T-helper 1 cell treated with Interleukin-12 subunit alpha and Interleukin-12 subunit beta and Interleukin-4 antibody, amounts not matched to agents 30 ng/mL and 1 ng/mL, for 36 hours (primary cell): ENCODE data around the gene PHF19. TPM values are rescaled to one million over a fixed set of nuclear protein-coding genes. Genes with fewer than 3 reads are reported as not detected.

Experiments used
- intact Hi-C: fragments of 100-400 bp; cut with micrococcal nuclease; formaldehyde crosslinking; loops from one replicate; pipeline ENCODE4 v1.15.1; 2024
- total RNA-seq: library from RNA; stranded (reverse); gene quantifications from 2 replicates; pipeline ENCODE4 v1.2.3, GENCODE V29; 2022

PHF19 gene
- total RNA-seq, 1 donor from 2014 or later, result 213 TPM

GRCh38 chr9:120830865-120831264 lies 46.1 kb downstream of the PHF19 start:
- intact Hi-C loops, result no loop called here

DNA sequence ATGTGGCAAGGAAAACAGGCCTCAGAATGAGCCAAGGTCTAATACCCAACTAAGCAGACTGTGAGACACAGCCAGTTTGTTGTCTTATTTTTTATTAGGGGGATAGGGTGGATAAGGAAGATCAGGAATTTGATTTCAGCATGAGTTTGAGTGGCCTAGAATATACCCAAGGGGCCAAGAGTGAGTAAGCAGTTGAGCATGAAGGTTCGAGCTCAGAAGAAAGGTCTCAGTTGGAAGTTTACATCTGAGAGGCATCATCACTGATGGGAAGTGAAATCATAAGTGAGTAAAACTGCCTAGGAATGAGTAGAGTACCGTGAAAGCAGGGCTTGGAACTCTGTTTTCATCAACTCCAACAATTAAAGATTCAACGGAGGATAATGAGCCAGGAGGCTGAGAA lies 46.8 kb downstream of the PHF19 start:
- intact Hi-C loops, result no loop called here

- intact Hi-C loops, result no loop called here
Measured at GRCh38 chr9:120829650-120830049, 47.3 kb downstream of the PHF19 start.

GRCh38 chr9:120820095-120820494 lies 56.9 kb downstream of the PHF19 start:
- intact Hi-C loops, result no loop called here

DNA sequence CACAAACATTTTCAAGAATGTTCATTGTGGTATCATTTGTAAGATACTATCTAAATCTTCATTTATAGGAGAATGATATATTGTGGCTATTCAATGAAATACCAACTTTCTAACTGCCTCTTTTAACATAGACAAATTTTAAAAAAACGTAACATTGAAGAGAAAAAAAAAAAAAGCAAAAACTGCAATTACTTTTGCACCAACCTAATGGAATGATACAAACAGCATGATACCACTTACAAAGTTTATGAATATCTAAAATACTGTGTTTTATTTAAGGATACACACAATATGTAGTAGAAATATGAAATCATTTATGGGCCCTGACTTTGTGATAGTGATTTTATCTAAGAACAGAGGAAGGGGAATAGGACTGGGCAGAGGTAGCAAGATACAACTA lies 58.4 kb downstream of the PHF19 start:
- intact Hi-C loops, result no loop called here

GRCh38 chr9:120815075-120815474 lies 61.9 kb downstream of the PHF19 start:
- intact Hi-C loops, result no loop called here

GRCh38 chr9:120808931-120809330 lies 68.1 kb downstream of the PHF19 start:
- intact Hi-C loops, result no loop called here

GRCh38 chr9:120807607-120808379 lies 69.2 kb downstream of the PHF19 start:
- intact Hi-C loops, result no loop called here

Other genes starting within 250 kb of the PHF19 start
- 9.3 and 10.1 TPM in 2 replicates for gene MEGF9, start 162.7 kb downstream of the PHF19 start, total RNA-seq
- 85.0 and 88.7 TPM in 2 replicates for gene FBXW2, start 83.8 kb downstream of the PHF19 start, total RNA-seq
- gene PSMD5, start 34.3 kb downstream of the PHF19 start, total RNA-seq, result 53.3 and 54.0 TPM in 2 replicates
- gene TRAF1, start 49.6 kb upstream of the PHF19 start, total RNA-seq, result 97.1 and 97.7 TPM in 2 replicates
- gene C5, start 173.1 kb upstream of the PHF19 start, total RNA-seq, result 0.83 and 1.3 TPM in 2 replicates
- gene CNTRL, start 197.8 kb upstream of the PHF19 start, total RNA-seq, result 78.6 and 89.2 TPM in 2 replicates